HG03457 (cell line): ENCODE results near the gene CDK5RAP1.
"Not testable (repeated sequence)": the region's sequence is repeated elsewhere in the genome, so short reads cannot be mapped to it uniquely, and the experiment has no call there.

Experiments
- ATAC-seq: cut with Tn5 transposase; IDR thresholded peaks from one replicate; pipeline ENCODE4 v1.9.1; 2021; ENCODE audit warnings: moderate number of reproducible peaks; ENCODE audit not compliant: unreplicated experiment

The CDK5RAP1 gene

GRCh38 chr20:33401184-33401920 lies at the start of gene CDK5RAP1:
TSS of gene CDK5RAP1 (minus strand) at chr20:33401519. CDS start at chr20:33397064, 4,455 bp downstream.
- no peak for ATAC-seq

GRCh38 chr20:33450867-33451266 lies 49.5 kb upstream of the CDK5RAP1 start:
- no peak for ATAC-seq

- no peak for ATAC-seq
Observed at GRCh38 chr20:33445881-33446625, 44.7 kb upstream of the CDK5RAP1 start.

GRCh38 chr20:33444797-33445560 lies 43.7 kb upstream of the CDK5RAP1 start:
- ATAC-seq = no peak

GRCh38 chr20:33443512-33444239 lies 42.4 kb upstream of the CDK5RAP1 start, which contains the start of gene SNTA1:
TSS of gene SNTA1 (minus strand) at chr20:33443763. CDS start at chr20:33443620, 143 bp downstream.
- ATAC-seq = no peak

- ATAC-seq = no peak
Observed at GRCh38 chr20:33443006-33443511, 41.7 kb upstream of the CDK5RAP1 start.

- ATAC-seq = no peak
Observed at GRCh38 chr20:33442136-33443005, 41.1 kb upstream of the CDK5RAP1 start.

GRCh38 chr20:33441142-33441955 lies 40.0 kb upstream of the CDK5RAP1 start:
- no peak for ATAC-seq

GRCh38 chr20:33440562-33440961 lies 39.2 kb upstream of the CDK5RAP1 start:
- not testable (repeated sequence) for ATAC-seq

- ATAC-seq = no peak
Observed at GRCh38 chr20:33438481-33438880, 37.2 kb upstream of the CDK5RAP1 start.

- no peak for ATAC-seq
Observed at GRCh38 chr20:33437141-33437911, 36.0 kb upstream of the CDK5RAP1 start.

- ATAC-seq = no peak
Observed at GRCh38 chr20:33434434-33434833, 33.1 kb upstream of the CDK5RAP1 start.

GRCh38 chr20:33433465-33434234 lies 32.3 kb upstream of the CDK5RAP1 start:
- ATAC-seq = no peak

GRCh38 chr20:33431797-33432381 lies 30.6 kb upstream of the CDK5RAP1 start:
- no peak for ATAC-seq

- not testable (repeated sequence) for ATAC-seq
Observed at GRCh38 chr20:33423875-33424274, 22.6 kb upstream of the CDK5RAP1 start.

GRCh38 chr20:33423141-33423834 lies 22.0 kb upstream of the CDK5RAP1 start:
- ATAC-seq = no peak
